Stomach (tissue), 9 donors: ENCODE results near the gene GGT6. TPM values are rescaled to one million over a fixed set of nuclear protein-coding genes. Genes with fewer than 3 reads are reported as not detected.

Source experiments
- DNase-seq, 2 donors: peaks; one replicate each; pipeline versions ENCODE4 v3.0.0 to v3.0.0-alpha.2; 2013 to 2019
- H3K27ac ChIP-seq, 5 donors: fragments of 200-600 bp in 4 of 5; sonication (generic) in 4 of 5; one replicate each; pipeline ENCODE4 v1.5.1; 2013 to 2019; ENCODE audit warnings: mild to moderate bottlenecking in 1 of 5, moderate library complexity in 1 of 5
- H3K27me3 ChIP-seq, 3 donors: fragments of 200-600 bp; sonication (generic); one replicate each; pipeline ENCODE4 v1.5.1; 2017 to 2019; ENCODE audit warnings: mixed run types in 1 of 3
- H3K36me3 ChIP-seq, 4 donors: fragments of 200-600 bp; sonication (generic); 1 replicate in 3 of 4; 2 replicates in 1 of 4; pipeline ENCODE4 v1.5.1; 2016 to 2019
- H3K4me1 ChIP-seq, 4 donors: fragments of 200-600 bp; sonication (generic); one replicate each; pipeline ENCODE4 v1.5.1; 2016 to 2019
- H3K4me3 ChIP-seq, 4 donors: fragments of 200-600 bp; sonication (generic) in 3 of 4; one replicate each; pipeline ENCODE4 v1.5.1; 2016 to 2019; ENCODE audit warnings: mild to moderate bottlenecking in 1 of 4
- H3K9me3 ChIP-seq, 4 donors: fragments of 200-600 bp; sonication (generic); one replicate each; pipeline ENCODE4 v1.5.1; 2016 to 2019
- EP300 ChIP-seq: sonication (generic); formaldehyde crosslinking; IDR thresholded peaks from one replicate; pipeline ENCODE4 v1.6.1; 2017; ENCODE audit warnings: antibody characterized with exemption
- POLR2A ChIP-seq, 4 donors: fragments of 450-650 bp; IDR thresholded peaks; one replicate each; pipeline ENCODE4 v1.6.1; 2016; ENCODE audit warnings: antibody characterized with exemption in 4 of 4, control low read depth in 2 of 4, mild to moderate bottlenecking in 1 of 4, moderate library complexity in 1 of 4
- POLR2AphosphoS5 ChIP-seq, 3 donors: sonication (generic); formaldehyde crosslinking; IDR thresholded peaks; one replicate each; pipeline ENCODE4 v1.6.1; 2016; ENCODE audit warnings: antibody characterized with exemption in 3 of 3
- WGBS, 5 donors: extraction: QIAGEN DNeasy Blood & Tissue Kit in 3 of 5; methylation state at CpG; one replicate each; pipeline versions ENCODE4 v1.1.5 to v1.1.7; 2013 to 2018; 5-methylcytosine and 5-hydroxymethylcytosine counted together
- intact Hi-C: fragments of 100-400 bp; cut with DNase I; formaldehyde crosslinking; loops from one replicate; pipeline ENCODE4 v1.15.1; 2023; ENCODE audit warnings: low total_unique reads
- polyA plus RNA-seq, 3 donors: library from polyadenylated mRNA; stranded (reverse); fragments of 200-250 nt; gene quantifications; one replicate each; pipeline ENCODE4 v1.2.3, GENCODE V29; 2013
- total RNA-seq, 5 donors: library from RNA; depleted of rRNA; stranded (reverse); fragments of >200 nt; gene quantifications; one replicate each; pipeline versions ENCODE4 v1.1.0 to v1.2.3, GENCODE V29; 2014 to 2016
- TF ChIP-seq, protein P1 (sequence below), 7 experiments: fragments of 450-650 bp in 4 of 7; fragments of 200-600 bp in 3 of 7; sonication (generic) in 3 of 7; IDR thresholded peaks; one replicate each; pipeline ENCODE4 v1.5.1; 2016 to 2019; ENCODE audit warnings: antibody characterized with exemption in 7 of 7, control low read depth in 2 of 7, mild to moderate bottlenecking in 1 of 7
- donor health status: healthy with polysubstance abuse.
- donor health status: Bipolar disorder and iron deficiency.
- donor health status: healthy.

The GGT6 gene
- total and polyA plus RNA-seq, 8 donors, result 4.4 to 147 (median 15.2) TPM

DNA sequence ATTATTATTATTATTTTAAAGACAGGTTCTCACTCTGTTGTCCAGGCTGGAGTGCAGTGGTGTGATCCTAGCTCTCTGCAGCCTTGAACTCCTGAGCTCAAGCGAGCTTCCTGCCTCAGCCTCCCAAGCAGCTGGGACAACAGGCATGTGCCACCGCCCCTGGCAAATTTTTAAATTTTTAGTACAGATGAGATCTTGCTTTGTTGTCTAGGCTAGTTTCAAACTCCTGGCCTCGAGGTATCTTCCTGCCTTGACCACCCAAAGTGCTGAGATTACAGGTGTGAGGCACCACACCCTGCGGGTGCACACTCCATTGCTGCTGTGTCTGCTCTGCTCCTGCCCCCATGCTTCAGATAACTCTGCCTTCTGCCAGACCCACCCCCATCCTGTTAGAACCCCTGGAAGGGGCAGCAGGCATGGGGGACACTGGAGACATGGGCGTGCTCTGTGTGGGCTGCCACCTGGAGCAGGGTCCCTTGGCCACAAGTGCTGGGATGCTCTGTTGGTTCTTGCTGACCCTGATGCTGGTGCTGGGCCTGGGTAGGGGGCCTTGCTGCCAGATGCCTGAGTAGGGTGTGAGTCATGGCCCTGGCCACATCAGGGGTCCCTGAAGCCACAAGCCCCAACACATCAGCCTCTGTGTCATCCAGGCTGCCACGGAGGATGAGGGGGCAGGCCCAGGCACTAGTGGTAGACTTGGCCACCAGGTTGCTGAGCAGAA lies 2.6 kb downstream of the GGT6 start:
- 85 to 94% (median 89%) methylated on average over 5 to 6 of the region's 6 CpGs for WGBS, 5 donors
- H3K9me3 ChIP-seq, result no peaks in the 10 kb centered on the region
- no peak for TF ChIP-seq POLR2A (IDR thresholded peaks at IDR 0.05)
- intact Hi-C loops, result no loop called here
- H3K4me1 ChIP-seq, result peaks cover 22 to 55% (median 45%) of the 10 kb centered on the region in 4 donors
- H3K4me3 ChIP-seq, result no peak overlapping the region
- no peak for DNase-seq
- no peak overlapping the region for H3K27ac ChIP-seq
- H3K36me3 ChIP-seq, result peaks cover 2 to 14% (median 12%) of the 10 kb centered on the region in 4 donors
- H3K27me3 ChIP-seq, result no peaks in the 10 kb centered on the region

GRCh38 chr17:4556996-4557395 lies 3.4 kb downstream of the GGT6 start:
- no peak for TF ChIP-seq EP300
- no peak for DNase-seq
- WGBS, 5 donors, result 80 to 85% (median 82%) methylated on average over 4 of the region's 4 CpGs
- Histone ChIP-seq H3K4me3 (no peak overlapping the region), H3K27me3 (no peaks in the 10 kb centered on the region), H3K27ac (no peak overlapping the region), H3K9me3 (no peaks in the 10 kb centered on the region), H3K36me3 (peaks cover 10 to 22% (median 20%) of the 10 kb centered on the region in 4 donors), H3K4me1 (peaks cover 22 to 55% (median 45%) of the 10 kb centered on the region in 4 donors)
- intact Hi-C loops, result no loop called here

DNA sequence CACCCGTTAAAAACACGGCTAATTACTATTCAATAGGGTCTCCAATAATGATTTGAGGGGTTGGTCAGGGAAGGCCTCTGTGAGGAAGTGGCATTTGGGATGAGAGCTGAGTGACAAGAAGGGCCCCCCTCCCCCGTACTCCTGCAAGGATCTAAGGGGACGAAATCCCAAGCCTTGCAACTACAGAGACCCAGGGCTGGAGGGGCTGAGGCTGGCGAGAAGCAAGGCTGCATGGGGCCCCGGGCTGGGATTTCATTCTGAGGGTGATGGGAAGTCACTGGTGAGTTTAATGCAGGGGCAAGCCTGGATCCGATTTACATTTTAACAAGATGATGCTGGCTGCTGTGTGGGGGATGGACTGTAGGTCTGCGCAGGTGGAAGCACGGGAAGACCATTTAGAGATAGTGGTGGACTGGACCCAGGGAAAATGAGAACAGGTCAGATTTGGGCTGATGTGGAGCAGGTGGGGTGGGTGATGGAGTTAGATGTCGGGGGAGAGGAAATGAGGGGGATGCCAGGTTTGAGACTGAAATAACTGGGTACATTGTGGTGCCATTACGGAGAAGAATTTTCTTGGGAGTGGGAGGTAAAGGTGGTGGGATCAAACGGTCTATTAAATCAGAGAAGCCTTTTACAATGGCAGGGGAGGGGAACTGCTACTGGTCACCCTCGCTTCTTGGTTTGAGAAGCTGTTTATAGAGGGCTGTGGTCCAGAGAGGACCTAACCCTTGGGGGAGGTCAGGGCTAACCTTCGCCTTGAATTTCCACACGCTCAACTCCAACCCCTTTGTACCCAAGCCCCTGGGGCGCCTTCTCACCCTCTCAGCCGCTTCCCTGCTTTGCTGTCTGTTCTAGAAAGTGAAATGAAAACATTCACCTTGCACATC lies 4.3 kb downstream of the GGT6 start:
- no peak for DNase-seq
- Histone ChIP-seq H3K27ac (peak overlapping the region; percentile 72 to 91 (median 86)), H3K4me1 (peaks cover 22 to 55% (median 45%) of the 10 kb centered on the region in 4 donors), H3K27me3 (no peaks in the 10 kb centered on the region), H3K9me3 (no peaks in the 10 kb centered on the region), H3K36me3 (peaks cover 18 to 30% (median 29%) of the 10 kb centered on the region in 4 donors), H3K4me3 (peak overlapping the region; percentile 63 to 99 (median 90))
- 62 to 73% (median 67%) methylated on average over 17 of the region's 17 CpGs for WGBS, 5 donors
- TF ChIP-seq EP300, result no peak
- TF ChIP-seq, protein P1, sequence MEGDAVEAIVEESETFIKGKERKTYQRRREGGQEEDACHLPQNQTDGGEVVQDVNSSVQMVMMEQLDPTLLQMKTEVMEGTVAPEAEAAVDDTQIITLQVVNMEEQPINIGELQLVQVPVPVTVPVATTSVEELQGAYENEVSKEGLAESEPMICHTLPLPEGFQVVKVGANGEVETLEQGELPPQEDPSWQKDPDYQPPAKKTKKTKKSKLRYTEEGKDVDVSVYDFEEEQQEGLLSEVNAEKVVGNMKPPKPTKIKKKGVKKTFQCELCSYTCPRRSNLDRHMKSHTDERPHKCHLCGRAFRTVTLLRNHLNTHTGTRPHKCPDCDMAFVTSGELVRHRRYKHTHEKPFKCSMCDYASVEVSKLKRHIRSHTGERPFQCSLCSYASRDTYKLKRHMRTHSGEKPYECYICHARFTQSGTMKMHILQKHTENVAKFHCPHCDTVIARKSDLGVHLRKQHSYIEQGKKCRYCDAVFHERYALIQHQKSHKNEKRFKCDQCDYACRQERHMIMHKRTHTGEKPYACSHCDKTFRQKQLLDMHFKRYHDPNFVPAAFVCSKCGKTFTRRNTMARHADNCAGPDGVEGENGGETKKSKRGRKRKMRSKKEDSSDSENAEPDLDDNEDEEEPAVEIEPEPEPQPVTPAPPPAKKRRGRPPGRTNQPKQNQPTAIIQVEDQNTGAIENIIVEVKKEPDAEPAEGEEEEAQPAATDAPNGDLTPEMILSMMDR (IDR thresholded peaks at IDR 0.05), result no peak
- no peak for TF ChIP-seq POLR2AphosphoS5 (IDR thresholded peaks at IDR 0.05)
- TF ChIP-seq POLR2A (IDR thresholded peaks at IDR 0.05), result no peak
- intact Hi-C loops, result no loop called here

GRCh38 chr17:4554997-4555799 lies 5.2 kb downstream of the GGT6 start, which contains the start of gene MYBBP1A:
Gene MYBBP1A (minus strand): TSS chr17:4555384. CDS start chr17:4555324, 60 bp downstream.
- TF ChIP-seq EP300 (no peak), POLR2A (IDR thresholded peaks at IDR 0.05) (no peak), POLR2AphosphoS5 (IDR thresholded peaks at IDR 0.05) (peak; percentile 65 to 96 (median 83))
- TF ChIP-seq, protein P1 (IDR thresholded peaks at IDR 0.05), result peak in 2 of 7 experiments; percentile 32 to 35
- Histone ChIP-seq H3K36me3 (peaks cover 27 to 40% (median 38%) of the 10 kb centered on the region in 4 donors), H3K4me1 (peaks cover 22 to 48% (median 41%) of the 10 kb centered on the region in 4 donors), H3K27me3 (no peaks in the 10 kb centered on the region), H3K4me3 (peak within 1 kb of the TSS; percentile 63 to 99 (median 90)), H3K27ac (peak within 1 kb of the TSS; percentile 72 to 91 (median 86)), H3K9me3 (no peaks in the 10 kb centered on the region)
- DNase-seq, result peak; percentile 98 to 99
- WGBS, 5 donors, result 0 to 1% (median 0%) methylated on average over 29 to 69 of the region's 69 CpGs
- intact Hi-C loops, result no loop called here
